Naive thymus-derived CD8-positive, alpha-beta T cell (primary cell): ENCODE data around the gene ERC2. TPM values are rescaled to one million over a fixed set of nuclear protein-coding genes. Genes with fewer than 3 reads are reported as not detected.

Experiments used
- ATAC-seq, 2 donors: fragments of 150-1000 bp; cut with Tn5 transposase in 1 of 2; sonication (Bioruptor Pico), chemical (Tn5 transposase) in 1 of 2; 1 replicate in 1 of 2; 2 replicates in 1 of 2; pipeline ENCODE4 v1.10.0; 2021; ENCODE audit warnings: mild to moderate bottlenecking in 2 of 2, moderate library complexity in 2 of 2
- POLR2A ChIA-PET: fragments of 350-600 bp; sonication (Branson Sonifier 250); formaldehyde crosslinking; loops from one replicate; lab custom pipeline; 2021; ENCODE audit warnings: antibody characterized with exemption; lab: Charles Lee
- DNase-seq, 10 donors: peaks; one replicate each; pipeline versions ENCODE4 v3.0.0 to v3.0.0-alpha.2; 2020 to 2022
- H3K27ac Mint-ChIP-seq, 10 donors: one replicate each; pipeline ENCODE4 v1.8.0; 2020 to 2022; ENCODE audit warnings: mild to moderate bottlenecking in 10 of 10, mixed read lengths in 10 of 10, moderate library complexity in 4 of 10, inconsistent platforms in 1 of 10
- H3K27me3 Mint-ChIP-seq, 5 donors: one replicate each; pipeline ENCODE4 v1.8.0; 2021 to 2022; ENCODE audit warnings: mixed read lengths in 5 of 5
- H3K36me3 Mint-ChIP-seq, 3 donors: one replicate each; pipeline ENCODE4 v1.8.0; 2020 to 2022; ENCODE audit warnings: mixed read lengths in 3 of 3, mild to moderate bottlenecking in 2 of 3, inconsistent platforms in 1 of 3
- H3K4me1 Mint-ChIP-seq, 4 donors: one replicate each; pipeline ENCODE4 v1.8.0; 2021 to 2022; ENCODE audit warnings: mixed read lengths in 4 of 4
- H3K4me3 Mint-ChIP-seq, 10 donors: one replicate each; pipeline ENCODE4 v1.8.0; 2020 to 2022; ENCODE audit warnings: mild to moderate bottlenecking in 10 of 10, mixed read lengths in 10 of 10, moderate library complexity in 6 of 10, inconsistent platforms in 1 of 10
- H3K9me3 Mint-ChIP-seq, 9 donors: one replicate each; pipeline ENCODE4 v1.8.0; 2020 to 2022; ENCODE audit warnings: mixed read lengths in 9 of 9, mild to moderate bottlenecking in 3 of 9, inconsistent platforms in 1 of 9, moderate library complexity in 1 of 9
- polyA plus RNA-seq, 3 donors: library from polyadenylated mRNA; unstranded; fragments of 300-500 nt; fragmentation: Illumina TruSeq; gene quantifications; one replicate each; pipeline ENCODE4 v1.2.3, GENCODE V29; 2021
- total RNA-seq, 8 experiments: library from RNA in 2 of 8; stranded (reverse) in 2 of 8; gene quantifications; one replicate each; pipeline ENCODE4 v1.2.3 and lab custom pipeline; 2021 to 2026

Gene ERC2
- total and polyA plus RNA-seq, 5 experiments from 2014 or later, result 0.05 to 0.29 TPM; not detected in 3

DNA sequence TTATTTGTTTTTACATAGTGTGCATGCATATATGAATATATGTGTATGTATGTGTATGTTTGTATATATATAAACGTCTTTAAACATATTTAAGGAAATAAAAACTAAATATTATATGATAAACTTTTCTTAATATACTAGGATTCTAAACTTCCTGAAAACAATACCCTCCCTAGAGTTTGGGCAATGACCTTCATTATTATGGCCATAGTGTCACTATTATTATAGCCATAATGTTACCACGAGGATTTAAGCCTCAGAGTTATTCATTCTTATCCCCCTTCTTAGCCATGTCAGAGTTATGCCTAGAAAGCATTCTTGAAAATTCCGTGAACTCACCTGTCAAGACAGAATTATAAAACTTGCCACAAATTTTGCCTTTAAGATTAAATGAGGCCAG, 335.5 kb downstream of the ERC2 start:
- ATAC-seq (no peak), DNase-seq (no peak)
- Mint-ChIP-seq H3K36me3 (no peaks in the 10 kb centered on the region), H3K4me3 (no peak overlapping the region), H3K27me3 (peaks cover 0 to 9% (median 2%) of the 10 kb centered on the region in 5 donors), H3K4me1 (no peaks in the 10 kb centered on the region), H3K27ac (no peak overlapping the region), H3K9me3 (peaks cover 0 to 4% (median 0%) of the 10 kb centered on the region in 9 donors)
- POLR2A ChIA-PET, result no interaction called here

GRCh38 chr3:56131974-56132590, 336.2 kb downstream of the ERC2 start:
- peaks cover 0 to 9% (median 2%) of the 10 kb centered on the region in 5 donors for H3K27me3 Mint-ChIP-seq
- POLR2A ChIA-PET, result no interaction called here
- H3K36me3 Mint-ChIP-seq, result no peaks in the 10 kb centered on the region
- no peak overlapping the region for H3K27ac Mint-ChIP-seq
- H3K9me3 Mint-ChIP-seq, result peaks cover 0 to 4% (median 0%) of the 10 kb centered on the region in 9 donors
- DNase-seq (no peak), ATAC-seq (no peak)
- no peaks in the 10 kb centered on the region for H3K4me1 Mint-ChIP-seq
- no peak overlapping the region for H3K4me3 Mint-ChIP-seq

DNA sequence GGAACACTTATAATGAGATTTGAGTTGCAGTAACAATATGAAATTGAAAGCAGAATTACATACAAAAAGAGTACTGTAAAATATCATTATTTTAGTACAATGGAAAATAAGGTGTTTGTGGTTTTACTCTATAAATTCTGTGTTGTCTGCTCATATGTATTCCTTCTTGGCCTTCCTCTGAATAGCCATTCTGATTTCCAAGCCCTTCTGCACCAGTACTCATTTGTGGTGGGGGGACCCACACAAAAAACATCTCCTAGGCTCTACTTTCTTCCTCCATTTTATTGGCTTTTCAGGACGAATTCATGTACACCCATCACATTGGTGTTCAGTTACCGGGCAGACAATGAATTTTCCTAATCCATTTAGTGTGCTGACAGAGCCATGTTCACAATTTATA, 338.2 kb downstream of the ERC2 start:
- no peaks in the 10 kb centered on the region for H3K36me3 Mint-ChIP-seq
- ATAC-seq (no peak), DNase-seq (no peak)
- no peak overlapping the region for H3K4me3 Mint-ChIP-seq
- H3K9me3 Mint-ChIP-seq, result peaks cover 0 to 5% (median 0%) of the 10 kb centered on the region in 9 donors
- POLR2A ChIA-PET, result no interaction called here
- no peaks in the 10 kb centered on the region for H3K4me1 Mint-ChIP-seq
- H3K27ac Mint-ChIP-seq, result no peak overlapping the region
- H3K27me3 Mint-ChIP-seq, result peaks cover 1 to 9% (median 2%) of the 10 kb centered on the region in 5 donors

- ATAC-seq (no peak), DNase-seq (no peak)
- peaks cover 1 to 9% (median 5%) of the 10 kb centered on the region in 5 donors for H3K27me3 Mint-ChIP-seq
- H3K9me3 Mint-ChIP-seq, result peaks cover 0 to 5% (median 0%) of the 10 kb centered on the region in 9 donors
- no peak overlapping the region for H3K27ac Mint-ChIP-seq
- no peaks in the 10 kb centered on the region for H3K36me3 Mint-ChIP-seq
- POLR2A ChIA-PET, result no interaction called here
- no peaks in the 10 kb centered on the region for H3K4me1 Mint-ChIP-seq
- no peak overlapping the region for H3K4me3 Mint-ChIP-seq
These were observed 341.6 kb downstream of the ERC2 start for GRCh38 chr3:56126632-56127031.

DNA sequence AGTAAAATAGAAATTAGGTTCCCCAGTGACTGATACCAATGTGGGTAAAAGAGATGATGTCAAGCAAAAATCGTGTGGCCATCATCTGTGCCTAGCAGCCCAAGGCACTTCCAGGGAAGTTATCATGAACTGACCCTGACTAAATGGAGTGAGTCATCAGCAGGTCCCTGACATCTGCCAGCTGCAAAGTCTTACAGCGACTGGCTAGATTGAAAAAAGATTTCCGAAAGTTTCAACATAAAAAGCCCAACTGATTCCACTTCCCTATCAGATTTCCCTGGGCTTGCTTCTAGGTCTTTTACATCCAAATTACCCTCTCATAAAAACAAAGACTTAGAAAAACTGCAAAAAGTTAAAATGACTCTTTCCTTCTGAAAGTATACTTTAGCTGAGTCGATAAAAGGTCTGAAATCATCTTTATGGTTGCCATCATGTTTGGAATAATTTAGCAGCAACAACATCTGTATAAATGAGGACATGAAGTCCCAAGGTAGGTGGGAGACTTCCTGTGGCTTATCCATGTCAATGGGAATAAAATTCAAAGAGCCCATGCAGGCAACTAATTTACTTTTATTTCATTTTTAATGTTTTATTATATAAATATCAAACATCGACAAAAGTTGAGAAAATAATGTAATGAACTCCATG, 342.8 kb downstream of the ERC2 start:
- Mint-ChIP-seq H3K27ac (no peak overlapping the region), H3K27me3 (peaks cover 1 to 7% (median 5%) of the 10 kb centered on the region in 5 donors), H3K4me3 (no peak overlapping the region), H3K9me3 (peaks cover 0 to 5% (median 1%) of the 10 kb centered on the region in 9 donors), H3K36me3 (no peaks in the 10 kb centered on the region), H3K4me1 (no peaks in the 10 kb centered on the region)
- no peak for ATAC-seq
- POLR2A ChIA-PET, result no interaction called here
- no peak for DNase-seq

DNA sequence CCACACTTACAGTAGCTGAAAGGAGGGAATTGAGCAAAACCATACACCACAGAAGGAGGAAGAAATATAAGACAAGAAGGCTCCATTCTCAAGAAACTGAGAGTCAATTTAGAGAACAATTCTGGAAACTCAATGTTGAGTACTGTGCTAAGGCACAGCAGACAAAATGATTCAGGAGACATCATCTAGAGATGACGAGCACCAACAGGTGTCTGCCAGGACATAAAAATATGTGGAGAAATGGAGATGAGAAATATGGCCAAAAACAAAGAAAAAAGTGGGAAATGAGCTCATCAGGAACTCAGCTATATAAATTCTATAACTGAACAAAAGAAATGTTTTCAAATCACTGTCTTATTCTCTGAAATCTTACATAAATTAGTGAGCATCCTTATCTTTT, 343.7 kb downstream of the ERC2 start:
- ATAC-seq (no peak), DNase-seq (no peak)
- no peak overlapping the region for H3K4me3 Mint-ChIP-seq
- peaks cover 0 to 7% (median 4%) of the 10 kb centered on the region in 5 donors for H3K27me3 Mint-ChIP-seq
- peaks cover 0 to 11% (median 1%) of the 10 kb centered on the region in 9 donors for H3K9me3 Mint-ChIP-seq
- H3K4me1 Mint-ChIP-seq, result no peaks in the 10 kb centered on the region
- no peak overlapping the region for H3K27ac Mint-ChIP-seq
- POLR2A ChIA-PET, result no interaction called here
- no peaks in the 10 kb centered on the region for H3K36me3 Mint-ChIP-seq

DNA sequence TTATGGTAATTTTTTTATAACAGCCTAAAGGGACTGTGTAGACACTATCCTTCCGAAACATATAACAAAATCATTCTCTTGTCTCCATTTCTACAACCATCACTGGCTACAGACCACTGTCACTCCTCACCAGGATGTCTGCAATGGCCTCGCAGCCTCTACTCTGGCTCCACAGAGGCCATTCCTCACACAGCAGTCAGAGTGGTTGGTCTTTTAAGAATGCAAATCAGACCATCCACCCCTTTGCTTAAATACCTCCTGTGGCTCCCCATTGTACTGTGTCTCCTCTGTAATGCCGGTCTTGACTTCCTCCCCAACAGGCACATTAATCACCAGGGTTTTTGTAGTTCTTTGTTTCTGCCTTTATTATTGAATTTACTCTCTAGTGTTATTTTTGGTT, 344.8 kb downstream of the ERC2 start:
- peaks cover 0 to 11% (median 0%) of the 10 kb centered on the region in 9 donors for H3K9me3 Mint-ChIP-seq
- H3K27me3 Mint-ChIP-seq, result peaks cover 0 to 7% (median 3%) of the 10 kb centered on the region in 5 donors
- DNase-seq, result no peak
- POLR2A ChIA-PET, result no interaction called here
- H3K36me3 Mint-ChIP-seq, result no peaks in the 10 kb centered on the region
- no peaks in the 10 kb centered on the region for H3K4me1 Mint-ChIP-seq
- ATAC-seq, result no peak
- no peak overlapping the region for H3K4me3 Mint-ChIP-seq
- H3K27ac Mint-ChIP-seq, result no peak overlapping the region

DNA sequence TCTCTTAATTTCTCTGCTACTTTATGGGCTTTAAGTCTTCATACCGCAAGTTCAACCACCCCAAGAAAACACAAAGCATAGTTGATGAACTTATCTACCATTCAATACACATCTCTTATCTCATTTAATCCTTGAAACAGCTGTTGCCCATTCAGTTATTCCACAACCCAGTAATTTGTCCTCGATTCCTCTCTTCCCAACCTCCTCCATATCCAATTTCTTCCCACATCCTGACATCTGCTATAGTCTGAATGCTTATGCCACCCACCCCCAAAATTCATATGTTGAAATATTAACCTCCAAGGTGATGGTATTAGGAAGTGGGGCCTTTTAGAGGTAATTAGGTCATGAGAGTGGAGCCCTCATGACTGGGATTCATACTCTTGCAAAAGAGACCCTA, 345.4 kb downstream of the ERC2 start:
- no peak overlapping the region for H3K27ac Mint-ChIP-seq
- ATAC-seq (no peak), DNase-seq (no peak)
- no peak overlapping the region for H3K4me3 Mint-ChIP-seq
- no peaks in the 10 kb centered on the region for H3K36me3 Mint-ChIP-seq
- H3K9me3 Mint-ChIP-seq, result peaks cover 0 to 11% (median under 1%) of the 10 kb centered on the region in 9 donors
- POLR2A ChIA-PET, result no interaction called here
- H3K4me1 Mint-ChIP-seq, result no peaks in the 10 kb centered on the region
- H3K27me3 Mint-ChIP-seq, result peaks cover 1 to 7% (median 3%) of the 10 kb centered on the region in 5 donors

DNA sequence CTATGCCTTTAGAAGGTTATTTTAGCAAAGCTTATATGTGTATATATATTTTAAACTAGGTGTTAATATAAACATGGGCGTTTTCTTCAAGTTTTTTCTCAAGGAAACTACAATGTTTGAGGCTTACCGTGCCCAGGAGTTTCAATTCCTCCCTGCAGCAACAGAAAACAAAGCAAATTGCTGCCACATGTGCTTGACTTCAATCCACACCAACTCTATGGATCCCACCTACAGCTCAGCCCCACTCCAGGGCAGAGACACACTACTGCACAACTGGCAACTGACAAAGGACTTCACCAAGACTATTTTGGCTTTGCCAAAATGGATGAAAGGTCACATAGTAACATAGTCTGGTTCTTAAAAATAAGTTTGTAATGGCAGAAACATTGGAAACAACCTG, 346.6 kb downstream of the ERC2 start:
- no peak for DNase-seq
- no peaks in the 10 kb centered on the region for H3K36me3 Mint-ChIP-seq
- no peak overlapping the region for H3K4me3 Mint-ChIP-seq
- POLR2A ChIA-PET, result no interaction called here
- no peak overlapping the region for H3K27ac Mint-ChIP-seq
- H3K4me1 Mint-ChIP-seq, result no peaks in the 10 kb centered on the region
- H3K9me3 Mint-ChIP-seq, result peaks cover 0 to 12% (median 0%) of the 10 kb centered on the region in 9 donors
- ATAC-seq, result no peak
- H3K27me3 Mint-ChIP-seq, result peaks cover 0 to 12% (median 5%) of the 10 kb centered on the region in 5 donors

DNA sequence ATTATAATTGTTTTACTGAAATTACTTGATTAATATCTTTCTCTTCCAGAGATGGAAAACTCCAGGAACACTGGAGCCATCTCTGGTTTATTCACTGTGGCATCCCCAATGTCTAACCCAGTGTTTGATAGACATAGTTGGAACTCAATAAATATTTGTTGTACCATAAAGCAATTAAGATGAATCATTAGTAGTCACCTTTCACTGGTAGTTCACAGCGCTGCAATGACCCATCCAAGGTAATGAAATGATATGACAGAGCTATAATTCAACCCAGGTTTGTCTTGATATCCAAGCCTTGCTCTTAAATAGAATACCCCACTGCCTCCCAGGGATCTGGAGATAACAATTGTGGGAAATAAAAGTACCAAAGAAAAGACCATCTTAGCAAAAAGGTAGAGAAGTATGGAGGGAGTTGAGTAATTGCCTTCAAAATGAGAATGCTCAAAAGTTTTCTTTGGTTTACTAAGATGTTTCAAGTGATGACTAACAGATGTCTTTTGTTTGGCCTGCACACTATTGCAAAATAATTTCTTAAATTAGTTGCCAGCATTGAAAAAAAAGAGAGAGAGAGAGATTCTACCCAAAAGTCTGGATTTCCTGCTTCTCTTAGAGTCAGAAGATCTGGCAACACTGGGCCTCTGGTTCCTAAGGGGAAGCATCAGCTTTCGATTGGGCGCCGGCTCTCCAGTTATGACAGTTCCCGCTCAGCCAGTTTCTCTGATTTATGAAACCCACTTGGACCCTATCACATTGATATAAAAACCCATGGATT, 348.5 kb downstream of the ERC2 start:
- no peaks in the 10 kb centered on the region for H3K36me3 Mint-ChIP-seq
- H3K27me3 Mint-ChIP-seq, result peaks cover 0 to 8% (median 4%) of the 10 kb centered on the region in 5 donors
- no peak overlapping the region for H3K4me3 Mint-ChIP-seq
- no peak overlapping the region for H3K27ac Mint-ChIP-seq
- peaks cover 0 to 25% (median 8%) of the 10 kb centered on the region in 9 donors for H3K9me3 Mint-ChIP-seq
- POLR2A ChIA-PET, result no interaction called here
- ATAC-seq (no peak), DNase-seq (no peak)
- H3K4me1 Mint-ChIP-seq, result no peaks in the 10 kb centered on the region

- no peaks in the 10 kb centered on the region for H3K36me3 Mint-ChIP-seq
- peaks cover 0 to 25% (median 15%) of the 10 kb centered on the region in 9 donors for H3K9me3 Mint-ChIP-seq
- POLR2A ChIA-PET, result no interaction called here
- no peak overlapping the region for H3K27ac Mint-ChIP-seq
- no peak for ATAC-seq
- H3K4me3 Mint-ChIP-seq, result no peak overlapping the region
- DNase-seq, result no peak
- H3K27me3 Mint-ChIP-seq, result peaks cover 0 to 8% (median 1%) of the 10 kb centered on the region in 5 donors
- no peaks in the 10 kb centered on the region for H3K4me1 Mint-ChIP-seq
These were observed 349.3 kb downstream of the ERC2 start for GRCh38 chr3:56118968-56119367.

DNA sequence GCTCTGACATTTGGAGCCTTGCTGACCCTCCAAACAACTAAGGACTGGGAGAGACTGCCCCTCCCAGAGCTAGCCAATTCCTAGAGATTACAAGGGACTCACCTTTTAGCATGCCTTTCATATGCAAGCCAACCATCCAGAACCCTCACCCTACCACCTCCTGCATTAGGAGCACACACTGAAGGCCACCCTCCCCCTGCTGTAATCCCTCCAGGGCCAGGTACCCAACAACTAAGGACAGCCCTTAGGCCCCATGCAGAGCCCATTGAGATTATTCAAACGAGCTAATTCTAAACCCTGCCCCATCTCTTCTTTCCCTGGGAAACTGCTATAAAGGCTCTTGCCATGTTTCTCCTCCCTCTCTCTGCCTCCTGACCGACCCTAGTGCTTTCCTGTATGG, 352.6 kb downstream of the ERC2 start:
- POLR2A ChIA-PET, result no interaction called here
- H3K36me3 Mint-ChIP-seq, result no peaks in the 10 kb centered on the region
- no peaks in the 10 kb centered on the region for H3K4me1 Mint-ChIP-seq
- peaks cover 0 to 25% (median 16%) of the 10 kb centered on the region in 9 donors for H3K9me3 Mint-ChIP-seq
- peaks cover 0 to 12% (median 1%) of the 10 kb centered on the region in 5 donors for H3K27me3 Mint-ChIP-seq
- no peak overlapping the region for H3K27ac Mint-ChIP-seq
- DNase-seq (no peak), ATAC-seq (no peak)
- H3K4me3 Mint-ChIP-seq, result no peak overlapping the region

GRCh38 chr3:56115199-56115598, 353.1 kb downstream of the ERC2 start:
- H3K36me3 Mint-ChIP-seq, result no peaks in the 10 kb centered on the region
- POLR2A ChIA-PET, result no interaction called here
- no peak overlapping the region for H3K4me3 Mint-ChIP-seq
- peaks cover 0 to 12% (median 1%) of the 10 kb centered on the region in 5 donors for H3K27me3 Mint-ChIP-seq
- no peaks in the 10 kb centered on the region for H3K4me1 Mint-ChIP-seq
- no peak overlapping the region for H3K27ac Mint-ChIP-seq
- ATAC-seq (no peak), DNase-seq (no peak)
- H3K9me3 Mint-ChIP-seq, result peaks cover 0 to 25% (median 16%) of the 10 kb centered on the region in 9 donors
